GM10266 (cell line): Measurements from ENCODE around the gene NUCB2.

Experiments used
- DNase-seq: peaks from one replicate; pipeline ENCODE4 v3.0.0; 2012; ENCODE audit errors: extremely low spot score
- CTCF ChIP-seq: IDR thresholded peaks from 2 replicates; pipeline ENCODE4 v1.5.1; 2012; ENCODE audit warnings: mild to moderate bottlenecking, low read depth; ENCODE audit not compliant: control insufficient read depth, insufficient read depth; ENCODE audit errors: missing control alignments

NUCB2 gene

GRCh38 chr11:17369684-17370243 is 93.2 kb downstream of the NUCB2 start:
- TF ChIP-seq CTCF, result no peak

GRCh38 chr11:17371614-17372013 is 95.1 kb downstream of the NUCB2 start:
- TF ChIP-seq CTCF, result no peak
- DNase-seq, result no peak

More at GRCh38 chr11:17369684-17370243, 93.2 kb downstream of the NUCB2 start:
- DNase-seq, result no peak

- TF ChIP-seq CTCF, result no peak
- DNase-seq, result no peak
Measured at GRCh38 chr11:17375547-17375946, 99.0 kb downstream of the NUCB2 start.

GRCh38 chr11:17376493-17376892 is 100.0 kb downstream of the NUCB2 start:
- no peak for DNase-seq
- TF ChIP-seq CTCF, result no peak

GRCh38 chr11:17378655-17379054 is 102.1 kb downstream of the NUCB2 start:
- no peak for DNase-seq
- TF ChIP-seq CTCF, result no peak

- DNase-seq, result no peak
- TF ChIP-seq CTCF, result no peak
Measured at GRCh38 chr11:17379383-17380180, 103.0 kb downstream of the NUCB2 start.

GRCh38 chr11:17381156-17381555 is 104.6 kb downstream of the NUCB2 start:
- no peak for DNase-seq
- no peak for TF ChIP-seq CTCF
